Activated CD8-positive, alpha-beta memory T cell treated with anti-CD3 and anti-CD28 coated beads, Interleukin-2, amount 50 U/mL, for 48 hours (primary cell): ENCODE measurements around the gene MED31.

Experiments used
- DNase-seq: peaks from one replicate; pipeline ENCODE4 v3.0.0-alpha.2; 2020

Gene MED31

DNA sequence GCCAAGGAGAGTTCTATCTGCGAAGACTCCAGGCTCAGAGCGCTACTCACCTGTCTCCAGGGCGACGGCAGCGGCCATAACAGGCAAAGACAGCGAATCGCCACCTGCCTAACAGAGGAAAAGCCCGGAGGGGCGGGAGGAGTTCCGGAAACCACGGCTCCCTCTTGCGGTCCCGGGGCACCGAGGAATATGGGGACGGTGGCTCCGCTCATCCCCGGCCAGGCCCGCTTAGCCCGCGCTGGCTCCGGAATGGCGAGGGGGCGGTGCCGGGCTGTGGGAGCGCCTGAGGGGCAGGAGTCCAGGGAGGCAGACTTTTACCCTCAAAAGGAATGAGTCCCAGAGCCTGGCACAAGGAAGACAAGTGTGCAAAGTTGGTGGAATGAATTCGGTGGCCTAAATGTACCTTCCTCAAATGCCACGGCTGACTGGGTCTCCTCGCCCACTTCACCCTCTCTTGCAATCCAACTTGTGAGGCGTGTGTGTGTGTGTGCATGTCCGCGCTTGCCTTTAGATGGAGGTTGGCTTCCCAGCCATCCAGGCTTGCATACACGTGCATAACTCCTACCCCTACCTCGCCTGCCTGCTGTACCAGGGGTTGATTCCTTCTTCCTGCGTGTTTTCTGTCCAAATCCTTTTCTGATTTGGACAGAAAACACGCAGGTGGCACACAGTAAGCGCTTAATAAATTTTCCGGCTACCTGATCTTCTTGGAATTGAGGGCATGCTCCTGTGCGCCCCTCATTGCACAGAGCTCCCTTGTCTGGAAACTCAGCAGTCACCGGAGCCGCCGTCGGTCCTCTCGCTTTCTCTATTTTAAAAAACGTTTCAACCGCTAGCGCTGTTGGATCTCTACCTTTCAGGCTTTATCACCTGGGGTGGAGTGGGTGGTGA is 3.7 kb upstream of the MED31 start:
- DNase-seq: no peak

- DNase-seq: no peak
Measured at GRCh38 chr17:6651919-6652452, 581 bp upstream of the MED31 start.

- DNase-seq: no peak
Measured at GRCh38 chr17:6648181-6648580, 3.2 kb downstream of the MED31 start.

GRCh38 chr17:6643451-6644125 is 7.8 kb downstream of the MED31 start:
- DNase-seq: no peak

- no peak for DNase-seq
Measured at GRCh38 chr17:6642592-6642991, 8.8 kb downstream of the MED31 start.

GRCh38 chr17:6641247-6641863 is 10.1 kb downstream of the MED31 start:
- DNase-seq: no peak

GRCh38 chr17:6640536-6641246 is 10.7 kb downstream of the MED31 start, which contains the start of the genes KIAA0753 and TXNDC17:
Gene KIAA0753 (minus strand): TSS chr17:6640711. CDS start chr17:6635103, 5,608 bp downstream.
Gene TXNDC17 (plus strand): TSS chr17:6641060. CDS start chr17:6641083, 23 bp downstream.
- DNase-seq: peak; percentile 98

DNA sequence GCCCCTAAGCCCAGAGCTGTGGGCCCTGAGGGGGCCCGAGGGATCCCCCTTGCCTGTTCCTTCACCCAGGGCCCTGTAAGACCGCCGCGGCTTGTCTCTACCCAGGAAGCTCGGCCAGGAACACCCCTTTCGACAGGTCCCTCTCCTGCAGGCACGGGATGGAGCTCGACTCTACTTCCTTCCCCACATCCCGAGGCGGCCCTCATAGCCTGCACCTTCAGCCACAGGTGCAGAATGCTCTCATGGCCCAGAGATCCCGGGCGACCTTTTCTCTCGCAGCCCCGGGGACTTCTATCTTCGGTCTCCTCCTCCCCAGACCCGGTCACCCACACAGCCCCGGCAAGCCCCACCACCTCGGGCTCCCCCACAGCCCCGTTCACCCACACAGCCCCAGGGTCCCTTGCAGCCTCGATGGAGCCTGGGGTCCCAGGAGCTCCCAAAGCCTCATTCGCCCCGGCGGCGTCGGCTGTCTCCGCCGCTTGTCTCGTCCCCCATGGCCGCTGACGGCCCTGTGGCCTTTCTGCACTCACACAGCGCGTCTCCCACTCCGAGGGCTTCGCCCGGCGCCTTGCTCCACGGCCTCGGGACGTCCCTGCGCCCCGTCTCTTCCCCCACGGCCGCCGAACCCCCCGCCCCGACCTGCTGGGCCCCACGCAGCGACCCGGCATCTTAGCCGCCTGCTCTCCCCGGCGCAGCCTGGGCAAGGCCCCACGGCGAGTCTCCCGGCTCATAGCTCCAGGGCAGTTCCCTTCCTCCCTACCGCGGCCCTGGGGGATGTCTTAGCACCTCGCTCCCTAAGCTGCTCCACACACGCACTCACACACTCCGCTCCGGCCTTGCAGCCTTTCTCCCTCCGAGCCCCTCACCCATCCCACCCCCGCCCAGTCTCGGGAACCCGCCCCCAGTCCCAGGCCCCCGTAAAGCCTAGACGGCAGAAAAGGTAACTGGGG is 11.5 kb downstream of the MED31 start:
- peak; percentile 73 for DNase-seq

- DNase-seq: no peak
Measured at GRCh38 chr17:6639014-6639585, 12.3 kb downstream of the MED31 start.

DNA sequence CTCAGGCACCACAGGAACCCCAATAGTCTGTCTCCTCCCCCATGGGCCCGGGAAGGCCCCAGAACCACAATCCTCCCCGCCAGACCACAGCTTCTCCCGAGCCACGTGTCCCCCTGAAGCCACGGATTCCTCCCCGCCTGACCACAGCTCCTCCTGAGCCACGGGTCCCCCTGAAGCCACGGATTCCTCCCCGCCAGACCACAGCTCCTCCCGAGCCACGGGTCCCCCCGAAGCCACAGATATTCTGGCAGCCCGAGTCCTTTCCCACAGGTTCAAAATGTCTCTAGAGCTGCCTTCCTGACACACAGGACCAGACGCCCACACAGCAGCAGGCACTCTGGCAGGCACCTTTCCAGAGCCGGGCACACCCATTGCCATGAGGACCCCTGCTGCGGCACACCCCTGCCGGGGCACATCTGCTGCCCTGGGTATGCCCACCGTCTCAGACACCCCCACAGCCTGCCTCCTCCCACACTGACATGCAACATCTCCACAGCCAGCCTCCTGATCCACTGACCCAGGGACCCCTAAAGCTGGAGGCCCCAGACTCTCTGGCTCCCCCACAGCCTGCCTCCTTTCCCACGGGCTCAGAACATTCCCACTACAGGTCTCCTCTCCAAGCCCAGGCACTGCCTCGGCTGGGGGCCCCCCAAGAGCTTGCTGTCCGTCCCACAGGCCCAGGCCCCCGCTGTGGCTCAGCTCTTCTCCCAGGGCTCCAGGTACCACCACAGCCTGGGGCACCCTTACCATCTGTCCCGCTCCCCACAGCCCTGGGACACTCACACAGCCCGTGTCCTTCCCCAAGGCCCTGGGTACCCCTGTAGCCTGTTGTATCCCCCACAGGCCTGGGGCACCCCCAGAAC is 13.1 kb downstream of the MED31 start:
- DNase-seq: no peak

GRCh38 chr17:6637458-6637840 is 14.0 kb downstream of the MED31 start:
- no peak for DNase-seq

GRCh38 chr17:6636616-6637457 is 14.6 kb downstream of the MED31 start:
- no peak for DNase-seq

DNA sequence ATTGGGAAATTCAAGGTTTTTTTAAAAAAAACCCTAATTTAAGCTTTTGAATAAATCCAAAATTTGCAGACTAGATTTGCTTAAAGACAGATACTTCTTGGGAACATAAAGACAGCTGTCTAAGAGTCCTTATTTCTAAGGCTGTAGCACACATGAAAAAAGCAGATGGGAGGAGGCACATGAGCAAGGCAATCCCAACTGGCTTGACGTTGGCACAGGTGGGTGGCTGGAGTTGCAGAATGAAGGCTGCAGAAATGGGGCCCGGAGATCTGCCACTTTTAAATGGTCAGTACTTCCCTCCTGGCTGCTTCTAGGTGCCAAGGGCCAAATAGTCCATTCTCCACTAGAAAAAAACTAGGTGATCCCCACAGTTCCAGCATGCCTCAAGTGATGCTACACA is 15.3 kb downstream of the MED31 start:
- no peak for DNase-seq

DNA sequence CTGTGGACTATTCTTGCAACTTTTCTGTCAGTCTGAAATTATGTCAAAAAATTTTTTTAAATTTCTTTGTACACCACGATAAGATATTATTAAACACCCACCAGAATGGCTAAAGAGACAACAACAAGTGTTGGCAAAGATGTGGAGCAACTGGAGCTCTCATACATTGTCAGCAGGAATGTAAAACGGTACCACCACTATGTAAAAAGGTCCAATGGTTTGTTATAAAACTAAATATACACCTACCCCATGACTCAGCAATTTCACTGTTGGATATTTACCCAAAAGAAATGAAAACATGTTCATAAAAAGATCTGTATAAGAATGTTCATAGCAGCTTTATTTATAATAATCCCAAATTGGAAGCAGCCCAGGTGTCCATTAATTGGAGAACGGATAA is 18.1 kb downstream of the MED31 start:
- no peak for DNase-seq

DNA sequence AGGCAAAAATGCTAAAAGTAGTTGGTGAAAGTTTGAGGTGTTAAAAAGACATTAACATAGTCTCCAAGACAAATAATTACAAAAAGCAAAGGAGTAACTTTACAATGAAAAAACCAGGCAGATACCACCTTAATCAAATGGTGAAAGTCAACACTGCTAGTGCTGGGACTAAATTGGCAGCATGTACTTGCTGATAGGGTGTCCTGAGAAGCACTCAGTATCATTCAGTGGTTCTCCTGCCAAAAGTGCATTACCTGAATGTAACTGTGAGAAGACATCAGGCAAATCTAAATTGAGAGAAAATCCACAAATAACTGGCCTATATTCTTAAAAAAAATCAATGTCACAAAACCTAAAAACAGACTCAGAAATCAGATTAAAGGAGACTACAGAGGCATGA is 18.9 kb downstream of the MED31 start:
- no peak for DNase-seq

GRCh38 chr17:6630390-6630789 is 21.0 kb downstream of the MED31 start:
- no peak for DNase-seq

DNA sequence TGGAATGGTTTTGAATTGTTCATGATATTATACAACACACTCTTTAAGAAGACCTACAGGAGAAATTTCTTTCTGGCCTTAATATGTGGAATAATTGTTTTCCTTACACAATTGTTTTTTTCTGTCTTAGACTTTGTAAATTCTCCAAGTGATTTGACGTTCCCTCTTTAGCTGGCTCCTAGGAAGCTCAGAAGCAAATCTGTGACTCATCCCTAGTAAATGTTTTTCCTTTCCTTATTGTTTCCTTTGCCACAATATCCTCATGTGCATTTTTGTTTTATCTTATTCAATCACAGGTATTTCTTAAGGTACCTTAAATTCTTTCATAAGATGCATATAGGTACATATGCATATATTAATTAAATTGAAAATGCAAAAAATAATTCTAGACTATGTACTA is 24.4 kb downstream of the MED31 start:
- DNase-seq: no peak

DNA sequence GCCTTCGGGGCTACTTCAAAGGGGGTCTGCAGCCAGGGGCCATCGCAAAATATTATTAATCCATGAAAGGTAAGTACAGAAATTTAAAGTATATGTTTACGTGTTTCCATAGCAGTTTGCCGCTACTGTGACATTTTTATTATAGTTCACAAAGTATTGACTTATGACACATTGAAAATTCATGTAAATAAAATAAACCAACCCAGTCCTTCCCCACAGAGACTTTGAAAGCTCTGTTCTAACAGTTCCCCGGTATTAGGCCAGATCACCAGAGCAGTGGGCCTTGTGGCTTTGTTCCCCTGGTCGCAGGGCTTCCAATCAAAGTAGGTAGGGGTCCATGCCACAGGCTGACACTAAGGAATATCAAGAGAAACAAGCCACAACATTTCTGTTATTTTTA is 24.8 kb downstream of the MED31 start:
- DNase-seq: no peak

- DNase-seq: no peak
Measured at GRCh38 chr17:6623941-6624340, 27.5 kb downstream of the MED31 start.
